ENCODE data around the gene C17orf78.

GRCh38 chr17:37339321-37339720 is 36.5 kb upstream of the C17orf78 start:
- TF ChIP-seq EZH2 (IDR thresholded peaks at IDR 0.05) (no peak), CTCF (IDR thresholded peaks at IDR 0.05 in 2 of 3, conservative IDR thresholded peaks at IDR 0.05 in 1 of 3; ENCODE audit: borderline replicate concordance in 1 of 3, insufficient read depth in 1 of 3, low read depth in 2 of 3, low read length in 2 of 3) (no peak), JUND (IDR thresholded peaks at IDR 0.05) (no peak), FOSL1 (IDR thresholded peaks at IDR 0.05; ENCODE audit: low read depth) (no peak), TCF7L2 (IDR thresholded peaks at IDR 0.05; ENCODE audit: borderline replicate concordance, extremely low read depth, insufficient read depth, insufficient read length) (no peak), SRF (IDR thresholded peaks at IDR 0.05; ENCODE audit: low read depth) (no peak), YY1 (IDR thresholded peaks at IDR 0.05; ENCODE audit: extremely low read depth, insufficient replicate concordance, low read depth, low read length) (no peak)

All from HCT116 (cell line).